ENCODE data around the gene TMSB4X. TPM values are rescaled to one million over a fixed set of nuclear protein-coding genes. Genes with fewer than 3 reads are reported as not detected.
A peak's percentile ranks its signal among the peaks of the same experiment; 100 is the strongest.
"Not testable (repeated sequence)": the region's sequence is repeated elsewhere in the genome, so short reads cannot be mapped to it uniquely, and the experiment has no call there.

Gene TMSB4X
- total RNA-seq, 1 experiment from 2014 or later, result 5,577 TPM

- no peak for DNase-seq (ENCODE audit: low read depth)
These were observed 22.1 kb downstream of the TMSB4X start for GRCh38 chrX:12996934-12997435.

GRCh38 chrX:12997906-12998687 lies 23.2 kb downstream of the TMSB4X start:
- DNase-seq (ENCODE audit: low read depth), result no peak

DNA sequence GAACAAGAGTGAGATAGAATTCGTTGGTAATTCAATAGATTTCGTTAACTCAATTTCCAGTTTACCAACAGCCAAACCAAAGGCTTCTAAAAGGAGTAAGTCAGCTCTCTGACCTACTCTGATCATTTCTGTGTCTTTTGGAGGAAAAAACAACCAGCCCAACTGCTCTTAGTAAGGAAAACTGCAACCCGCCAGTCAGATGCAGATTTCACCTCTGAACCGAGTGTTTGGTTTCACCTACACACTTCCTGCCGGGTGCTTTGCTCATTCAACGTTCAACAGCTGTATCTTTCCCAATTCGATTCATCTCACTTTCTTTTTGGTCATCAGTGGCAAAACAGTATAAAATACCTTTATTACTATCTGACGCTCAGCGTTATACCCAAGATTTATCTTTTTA lies 24.5 kb downstream of the TMSB4X start:
- no peak for DNase-seq (ENCODE audit: low read depth)

- no peak for DNase-seq (ENCODE audit: low read depth)
These were observed 25.4 kb downstream of the TMSB4X start for GRCh38 chrX:13000301-13000811.

DNA sequence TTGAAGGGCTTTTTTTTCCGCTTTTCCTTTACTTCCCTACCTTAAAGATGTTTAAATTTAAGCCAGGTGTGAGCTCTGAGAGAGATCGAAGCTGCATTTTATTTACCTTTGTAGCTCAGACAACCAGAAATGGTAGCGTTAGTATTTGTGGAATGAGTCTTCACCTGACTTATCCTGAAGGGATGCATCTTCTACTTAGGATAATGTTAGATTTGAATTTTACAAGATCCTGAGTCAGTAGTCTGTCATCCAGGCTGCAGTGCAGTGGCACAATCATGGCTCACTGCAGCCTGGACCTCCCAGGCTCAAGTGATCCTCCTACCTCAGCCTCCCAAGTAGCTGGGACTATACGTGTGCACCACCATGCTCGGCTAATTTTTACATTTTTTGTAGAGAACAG lies 26.2 kb downstream of the TMSB4X start:
- DNase-seq (ENCODE audit: low read depth), result no peak

DNA sequence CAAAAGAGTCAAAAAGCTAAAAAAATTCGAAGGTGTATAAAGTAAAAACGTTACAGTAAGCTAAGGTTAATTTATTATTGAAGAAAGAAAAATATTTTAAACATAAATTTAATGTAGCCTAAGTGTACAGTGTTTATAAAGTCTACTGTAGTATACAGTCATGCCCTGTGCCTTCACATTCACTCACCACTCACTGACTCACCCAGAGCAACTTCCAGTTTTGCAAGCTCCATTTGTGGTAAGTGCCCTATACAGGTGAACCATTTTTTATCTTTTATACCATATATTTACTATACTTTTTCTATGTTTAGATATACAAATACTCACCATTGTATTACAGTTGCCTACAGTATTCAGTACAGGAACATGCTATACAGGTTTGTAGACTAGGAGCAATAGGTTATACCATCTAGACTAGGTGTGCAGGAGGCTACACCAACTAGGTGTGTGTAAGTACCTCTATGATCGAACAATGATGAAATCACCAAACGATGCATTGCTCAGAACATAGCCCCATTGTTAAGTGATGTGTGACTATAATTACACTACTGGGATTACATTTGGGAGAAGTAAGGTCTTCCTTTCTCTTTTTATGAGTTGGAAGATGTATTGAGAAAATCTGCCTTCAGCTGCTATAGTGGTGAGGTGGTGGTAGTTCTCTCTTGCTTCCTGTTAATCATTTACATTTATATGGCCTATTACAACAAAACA lies 27.2 kb downstream of the TMSB4X start:
- peak; percentile 15 for DNase-seq (ENCODE audit: low read depth)

DNA sequence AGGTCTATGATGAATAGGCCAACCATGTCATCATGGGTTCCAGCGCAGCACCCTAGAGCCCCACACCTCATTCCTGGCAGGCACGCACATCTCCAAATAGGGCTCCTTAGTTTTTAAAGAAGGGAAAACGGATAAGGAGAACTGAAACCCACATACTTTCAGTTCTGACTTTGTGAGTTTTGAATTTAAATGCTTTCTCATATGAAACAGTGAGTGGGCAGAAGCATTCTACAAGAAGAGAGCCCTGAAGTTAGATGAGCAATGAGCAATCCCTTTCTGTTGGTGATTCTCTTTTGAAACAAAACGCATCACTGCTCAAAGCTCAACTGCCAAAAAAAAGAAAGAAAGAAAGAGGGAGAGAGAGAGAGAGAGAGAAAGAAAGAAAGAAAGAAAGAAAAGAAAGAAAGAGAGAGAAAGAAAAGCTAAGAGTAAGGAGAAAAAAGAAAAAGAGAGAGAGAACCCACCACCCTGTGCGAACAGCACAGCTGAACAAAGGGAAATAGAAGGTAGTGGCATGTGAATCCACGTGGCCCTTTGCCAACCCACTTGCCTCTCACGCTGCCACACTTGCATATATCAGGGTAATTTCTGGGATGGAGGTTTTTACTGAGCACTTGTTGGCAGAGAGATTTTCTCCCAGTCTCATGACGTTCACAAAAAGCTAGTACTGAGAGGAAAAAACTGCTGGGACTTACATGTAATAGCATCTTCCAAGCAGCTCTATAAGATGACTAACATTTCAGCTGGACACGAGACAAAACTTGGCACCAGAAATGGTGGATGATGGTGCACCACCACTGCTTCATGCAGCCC lies 31.0 kb downstream of the TMSB4X start:
- no peak for DNase-seq (ENCODE audit: low read depth)

- DNase-seq (ENCODE audit: low read depth), result peak; percentile 32
These were observed 32.7 kb downstream of the TMSB4X start for GRCh38 chrX:13007519-13008188.

GRCh38 chrX:13008189-13008533 lies 33.3 kb downstream of the TMSB4X start:
- DNase-seq (ENCODE audit: low read depth), result no peak

GRCh38 chrX:13008851-13009250 lies 33.9 kb downstream of the TMSB4X start:
- no peak for DNase-seq (ENCODE audit: low read depth)

DNA sequence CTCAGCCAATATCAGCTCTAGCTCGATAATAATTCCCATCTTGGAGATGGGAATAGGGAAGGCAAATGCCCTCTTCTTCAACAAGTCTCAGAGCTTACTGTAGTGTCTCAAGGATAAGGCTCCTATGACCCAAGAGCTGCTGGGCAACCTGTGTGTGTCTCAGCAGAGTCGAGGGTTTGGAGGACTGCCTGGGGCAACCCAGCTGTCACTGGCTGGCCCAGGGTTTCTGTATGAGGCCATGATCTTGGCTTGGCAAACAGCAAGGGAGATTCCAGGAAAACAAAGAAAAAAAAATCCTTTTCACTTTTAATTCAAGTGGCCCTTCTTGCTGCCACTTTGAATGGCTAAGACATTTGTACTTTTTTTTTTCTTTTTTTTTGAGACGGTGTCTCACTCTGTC lies 34.4 kb downstream of the TMSB4X start:
- no peak for DNase-seq (ENCODE audit: low read depth)

- no peak for DNase-seq (ENCODE audit: low read depth)
These were observed 34.9 kb downstream of the TMSB4X start for GRCh38 chrX:13009844-13010243.

GRCh38 chrX:13010546-13010945 lies 35.6 kb downstream of the TMSB4X start:
- no peak for DNase-seq (ENCODE audit: low read depth)

DNA sequence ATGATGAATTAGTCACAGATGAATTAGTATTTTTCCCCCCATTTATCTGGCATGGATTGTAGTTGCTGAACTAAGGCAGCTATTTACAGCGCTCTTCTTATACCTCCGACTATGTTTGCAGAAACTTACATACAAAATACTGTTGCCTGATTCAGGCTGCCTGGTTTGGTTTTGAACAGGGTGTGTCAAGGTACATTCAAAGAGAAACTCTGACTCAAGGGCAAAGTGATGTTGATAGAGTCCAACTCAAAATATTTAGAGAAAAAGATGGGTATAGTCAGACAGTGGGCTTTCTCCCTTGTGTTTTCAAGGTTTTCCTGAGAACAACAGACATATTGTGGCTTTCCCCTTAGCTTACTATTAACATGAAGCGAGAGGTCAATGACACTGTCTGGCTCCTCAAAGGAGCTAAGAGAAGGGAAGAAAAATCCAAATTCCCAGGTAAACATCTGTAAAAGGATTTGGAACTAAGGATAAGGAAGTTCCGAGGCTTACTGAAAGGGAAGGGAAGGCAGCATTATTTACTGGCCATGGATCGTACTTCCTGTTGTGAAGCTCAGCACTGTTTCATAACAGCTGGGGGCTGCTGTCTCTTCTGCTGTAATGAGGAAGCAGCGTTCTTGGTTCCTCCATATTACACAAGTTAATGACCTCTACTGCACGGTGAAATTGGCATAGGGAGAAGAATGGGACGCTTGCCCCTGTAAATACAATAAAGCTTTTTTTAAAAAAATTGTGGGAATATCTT lies 38.6 kb downstream of the TMSB4X start:
- DNase-seq (ENCODE audit: low read depth), result peak; percentile 29

GRCh38 chrX:13014111-13015096 lies 39.5 kb downstream of the TMSB4X start:
- no peak for DNase-seq (ENCODE audit: low read depth)

GRCh38 chrX:13015536-13016236 lies 40.8 kb downstream of the TMSB4X start:
- no peak for DNase-seq (ENCODE audit: low read depth)

- DNase-seq (ENCODE audit: low read depth), result not testable (repeated sequence)
These were observed 41.8 kb downstream of the TMSB4X start for GRCh38 chrX:13016731-13017130.

- no peak for DNase-seq (ENCODE audit: low read depth)
These were observed 48.0 kb downstream of the TMSB4X start for GRCh38 chrX:13022926-13023325.

DNA sequence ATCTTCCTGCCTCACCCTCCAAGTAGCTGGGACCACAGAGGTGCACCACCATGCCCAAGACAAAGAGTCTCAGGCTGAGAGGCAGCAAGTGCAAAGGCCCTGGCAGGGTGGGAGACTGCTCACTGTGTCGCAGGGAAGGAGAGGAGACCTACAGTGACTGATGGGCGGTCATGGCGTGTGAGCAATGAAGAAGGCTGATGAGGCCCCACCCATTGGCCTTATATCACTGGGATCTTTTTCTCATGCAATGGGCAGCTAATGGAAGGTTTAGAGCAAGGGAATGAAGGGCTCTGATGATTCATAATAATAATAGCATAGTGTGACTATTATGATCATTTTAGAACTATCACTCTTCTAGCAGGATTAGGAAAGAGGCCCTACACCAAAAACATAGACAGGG lies 48.7 kb downstream of the TMSB4X start:
- DNase-seq (ENCODE audit: low read depth), result no peak

Measured in LHCN-M2 (cell line).